Esophagus muscularis mucosa (tissue), 4 donors: ENCODE measurements around the gene PLXNC1. TPM values are rescaled to one million over a fixed set of nuclear protein-coding genes. Genes with fewer than 3 reads are reported as not detected.

ENCODE experiments used
- DNase-seq: peaks from one replicate; pipeline ENCODE4 v3.0.0-alpha.2; 2017; ENCODE audit errors: extremely low spot score
- H3K27ac ChIP-seq, 4 donors: fragments of 200-600 bp; sonication (generic); replicated peaks in 1 of 4; 1 replicate in 3 of 4; 2 replicates in 1 of 4; pipeline ENCODE4 v1.5.1; 2016 to 2019; ENCODE audit warnings: mild to moderate bottlenecking in 1 of 4
- H3K27me3 ChIP-seq, 4 donors: fragments of 200-600 bp; sonication (generic); one replicate each; pipeline versions ENCODE4 v1.5.1 to v1.6.0; 2016 to 2019
- H3K36me3 ChIP-seq, 4 donors: fragments of 200-600 bp; sonication (generic); one replicate each; pipeline ENCODE4 v1.5.1; 2016 to 2019
- H3K4me1 ChIP-seq, 4 donors: fragments of 200-600 bp; sonication (generic); one replicate each; pipeline ENCODE4 v1.5.1; 2016 to 2019
- H3K4me3 ChIP-seq, 4 donors: fragments of 200-600 bp; sonication (generic); 1 replicate in 2 of 4; 2 replicates in 2 of 4; pipeline ENCODE4 v1.5.1; 2016 to 2019; ENCODE audit warnings: mild to moderate bottlenecking in 4 of 4, moderate library complexity in 1 of 4
- H3K9me3 ChIP-seq, 4 donors: fragments of 200-600 bp; sonication (generic); 1 replicate in 3 of 4; 2 replicates in 1 of 4; pipeline ENCODE4 v1.5.1; 2016 to 2019
- CTCF ChIP-seq, 3 experiments: fragments of 200-600 bp in 2 of 3; fragments of 450-650 bp in 1 of 3; sonication (generic) in 2 of 3; IDR thresholded peaks; one replicate each; pipeline ENCODE4 v1.5.1; 2017 to 2019; ENCODE audit warnings: antibody characterized with exemption in 3 of 3, mild to moderate bottlenecking in 2 of 3, moderate library complexity in 1 of 3
- EP300 ChIP-seq: sonication (generic); formaldehyde crosslinking; IDR thresholded peaks from one replicate; pipeline ENCODE4 v1.6.1; 2017; ENCODE audit warnings: antibody characterized with exemption
- POLR2A ChIP-seq: fragments of 450-650 bp; IDR thresholded peaks from one replicate; pipeline ENCODE4 v1.6.1; 2017; ENCODE audit warnings: antibody characterized with exemption, moderate library complexity, mild to moderate bottlenecking, low read depth
- POLR2AphosphoS5 ChIP-seq, 2 donors: sonication (generic); formaldehyde crosslinking; IDR thresholded peaks; one replicate each; pipeline ENCODE4 v1.6.1; 2017; ENCODE audit warnings: antibody characterized with exemption in 2 of 2
- WGBS: methylation state at CpG from one replicate; pipeline ENCODE4 v1.1.5; 2018; 5-methylcytosine and 5-hydroxymethylcytosine counted together
- intact Hi-C: fragments of 100-400 bp; cut with DNase I; formaldehyde crosslinking; loops from one replicate; pipeline ENCODE4 v1.15.1; 2023
- total RNA-seq, 4 donors: library from RNA; depleted of rRNA; stranded (reverse); fragments of >200 nt; gene quantifications; one replicate each; pipeline versions ENCODE4 v1.1.0 to v1.2.1, GENCODE V29; 2016

PLXNC1 gene
- total RNA-seq, 4 donors from 2014 or later, result 4.0 to 12.3 (median 7.4) TPM

GRCh38 chr12:94175763-94176668, 27.6 kb downstream of the PLXNC1 start:
- no peak overlapping the region for H3K4me3 ChIP-seq
- WGBS, result 72% methylated on average over 10 of the region's 10 CpGs

GRCh38 chr12:94178054-94178453, 29.7 kb downstream of the PLXNC1 start:
- Histone ChIP-seq H3K27ac (no peak overlapping the region), H3K36me3 (no peaks in the 10 kb centered on the region), H3K27me3 (no peaks in the 10 kb centered on the region), H3K4me1 (no peaks in the 10 kb centered on the region), H3K9me3 (peaks cover 0 to 8% (median 3%) of the 10 kb centered on the region in 4 donors), H3K4me3 (no peak overlapping the region)
- intact Hi-C loops, result no loop called here
- TF ChIP-seq POLR2AphosphoS5 (IDR thresholded peaks at IDR 0.05) (no peak), POLR2A (no peak), EP300 (no peak), CTCF (IDR thresholded peaks at IDR 0.05) (no peak)
- DNase-seq, result no peak

More at GRCh38 chr12:94175763-94176668, 27.6 kb downstream of the PLXNC1 start:
- TF ChIP-seq POLR2A, result no peak
- TF ChIP-seq POLR2AphosphoS5 (IDR thresholded peaks at IDR 0.05), result no peak
- TF ChIP-seq CTCF (IDR thresholded peaks at IDR 0.05), result no peak
- TF ChIP-seq EP300, result no peak
- Histone ChIP-seq H3K4me1 (no peaks in the 10 kb centered on the region), H3K36me3 (no peaks in the 10 kb centered on the region), H3K27me3 (no peaks in the 10 kb centered on the region), H3K27ac (no peak overlapping the region), H3K9me3 (peaks cover 0 to 8% (median 3%) of the 10 kb centered on the region in 4 donors)
- DNase-seq, result no peak
- intact Hi-C loops, result no loop called here

GRCh38 chr12:94178882-94179281, 30.5 kb downstream of the PLXNC1 start:
- DNase-seq, result no peak
- no peak overlapping the region for H3K27ac ChIP-seq
- no peaks in the 10 kb centered on the region for H3K27me3 ChIP-seq
- peaks cover 0 to 8% (median 3%) of the 10 kb centered on the region in 4 donors for H3K9me3 ChIP-seq
- intact Hi-C loops, result no loop called here
- H3K4me1 ChIP-seq, result no peaks in the 10 kb centered on the region
- no peak overlapping the region for H3K4me3 ChIP-seq
- WGBS, result 77% methylated on average over 3 of the region's 3 CpGs
- H3K36me3 ChIP-seq, result no peaks in the 10 kb centered on the region
- no peak for TF ChIP-seq POLR2AphosphoS5 (IDR thresholded peaks at IDR 0.05)
- no peak for TF ChIP-seq CTCF (IDR thresholded peaks at IDR 0.05)
- TF ChIP-seq POLR2A, result no peak
- TF ChIP-seq EP300, result no peak

- H3K4me1 ChIP-seq, result no peaks in the 10 kb centered on the region
- WGBS, result 93% methylated on average over 3 of the region's 3 CpGs
- no peaks in the 10 kb centered on the region for H3K36me3 ChIP-seq
- TF ChIP-seq CTCF (IDR thresholded peaks at IDR 0.05) (no peak), POLR2AphosphoS5 (IDR thresholded peaks at IDR 0.05) (no peak), POLR2A (no peak), EP300 (no peak)
- no peak overlapping the region for H3K4me3 ChIP-seq
- no peak overlapping the region for H3K27ac ChIP-seq
- intact Hi-C loops, result no loop called here
- no peaks in the 10 kb centered on the region for H3K27me3 ChIP-seq
- H3K9me3 ChIP-seq, result peaks cover 0 to 8% (median 3%) of the 10 kb centered on the region in 4 donors
- DNase-seq, result no peak
Measured at GRCh38 chr12:94179723-94180122, 31.3 kb downstream of the PLXNC1 start.
